ENCODE measurements around the gene CLCN3.
"Not testable (repeated sequence)": the region's sequence is repeated elsewhere in the genome, so short reads cannot be mapped to it uniquely, and the experiment has no call there.

The CLCN3 gene

DNA sequence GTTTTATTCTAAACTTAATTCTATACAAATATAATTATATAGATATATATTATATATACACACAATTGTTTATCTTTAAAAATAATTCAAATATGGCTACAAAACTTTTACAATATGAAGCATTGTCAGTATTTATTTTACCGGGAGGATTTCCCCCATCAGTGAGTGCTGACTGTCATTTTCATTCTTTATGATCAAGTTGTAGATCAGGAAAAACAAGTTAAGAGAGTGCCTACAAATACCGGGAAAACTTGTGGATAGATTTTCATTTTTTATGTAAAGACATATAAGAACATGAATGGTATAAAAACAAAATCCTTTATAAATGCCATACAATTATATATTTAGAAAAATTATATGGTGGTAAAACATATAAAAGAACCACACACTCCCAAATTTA lies 37.8 kb downstream of the CLCN3 start:
- DNase-seq = no peak

DNA sequence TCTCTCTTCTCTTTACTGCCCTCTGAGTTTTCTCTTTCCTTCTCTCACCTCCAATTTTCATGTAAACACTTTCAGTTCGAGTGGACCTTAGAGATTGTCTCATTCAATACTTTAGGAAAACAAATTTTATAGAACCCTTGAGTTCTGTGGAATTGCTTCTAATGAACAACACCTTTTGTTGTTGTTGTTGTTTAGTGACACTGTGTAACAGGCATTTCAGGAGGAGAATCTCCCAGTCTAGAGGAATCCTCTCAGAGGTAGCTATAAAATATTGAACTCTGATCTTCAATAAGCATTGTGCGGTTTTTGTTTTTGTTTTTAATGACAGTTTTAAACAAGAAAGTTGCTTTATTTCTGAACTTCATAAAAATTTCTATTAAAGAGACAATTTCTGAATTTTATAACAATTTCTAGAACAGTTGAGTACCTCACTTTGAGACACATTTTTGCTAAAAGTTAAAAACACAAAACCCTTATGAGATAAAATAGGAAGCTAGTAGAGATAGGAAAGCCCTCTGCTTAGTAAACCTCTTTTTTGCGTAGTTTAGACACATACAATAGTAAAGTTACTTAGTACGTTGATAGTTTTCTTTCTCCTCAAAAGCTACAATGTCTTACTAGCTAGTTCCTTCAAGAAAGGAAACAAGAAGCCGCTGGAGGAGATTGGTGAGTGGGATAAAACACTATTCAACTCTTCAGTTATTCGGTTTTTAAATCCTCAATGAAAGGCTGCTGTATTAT lies 38.8 kb downstream of the CLCN3 start:
- no peak for DNase-seq

DNA sequence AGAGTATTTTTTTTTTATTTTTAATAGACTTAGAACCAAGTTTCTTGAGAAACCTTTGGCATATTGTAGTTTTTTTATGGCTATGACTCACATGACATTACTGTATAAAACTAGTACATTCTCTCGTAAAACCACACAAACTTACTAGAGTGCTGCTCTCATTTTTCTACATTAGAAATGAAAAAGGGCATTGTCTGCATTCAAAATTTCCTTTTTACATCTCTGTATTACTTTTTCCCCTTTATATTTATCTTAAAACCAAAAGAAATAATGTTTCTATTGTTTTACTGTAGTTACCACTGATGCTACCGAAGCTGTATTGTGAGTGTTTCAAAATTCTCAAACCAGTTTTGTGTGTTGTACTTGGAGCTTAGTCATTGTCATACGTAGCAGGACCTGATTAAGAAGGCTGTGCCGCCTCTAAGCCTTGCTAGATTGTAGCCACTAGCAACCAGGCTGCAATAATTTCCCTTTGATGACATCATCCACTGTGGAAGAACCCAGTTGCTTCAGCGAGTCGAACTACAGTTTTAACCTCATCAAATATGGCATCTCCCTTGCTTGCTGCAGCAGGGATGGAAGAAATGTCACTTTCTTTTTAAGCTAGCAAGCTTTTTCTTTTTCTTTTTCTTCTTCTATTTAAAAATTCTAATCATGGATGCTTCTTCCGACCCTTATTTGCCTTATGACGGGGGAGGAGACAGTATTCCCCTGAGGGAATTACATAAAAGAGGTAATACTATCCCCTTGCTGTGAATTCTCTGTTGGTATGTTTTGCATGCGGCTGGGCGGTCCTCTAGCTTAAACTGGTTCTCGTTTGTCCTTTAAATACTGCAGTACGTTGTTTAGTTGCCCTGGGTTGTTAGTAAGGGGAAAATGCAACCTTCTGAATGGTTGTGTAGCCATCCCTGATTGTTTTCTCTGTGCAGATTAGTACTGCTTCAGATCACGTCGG lies 39.6 kb downstream of the CLCN3 start:
- peak; percentile 92 for DNase-seq

DNA sequence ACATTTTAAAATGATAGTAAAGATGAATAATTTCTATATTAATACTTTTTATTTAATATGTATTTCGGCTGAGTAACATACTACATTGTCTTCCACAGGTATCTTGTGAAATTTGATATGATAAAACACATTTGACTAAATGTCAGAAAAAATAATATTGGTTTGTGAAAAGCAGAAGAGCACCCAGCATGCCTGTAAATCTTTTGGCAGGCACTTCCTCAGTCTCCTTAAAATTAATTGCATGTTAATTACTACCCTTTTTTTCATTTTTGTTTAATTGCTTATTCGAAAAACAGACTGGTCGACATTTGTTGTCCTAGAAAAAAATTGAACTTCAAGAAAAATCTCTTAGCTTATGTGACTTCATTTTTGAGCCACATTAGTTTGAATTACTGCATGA lies 40.6 kb downstream of the CLCN3 start:
- DNase-seq = no peak

DNA sequence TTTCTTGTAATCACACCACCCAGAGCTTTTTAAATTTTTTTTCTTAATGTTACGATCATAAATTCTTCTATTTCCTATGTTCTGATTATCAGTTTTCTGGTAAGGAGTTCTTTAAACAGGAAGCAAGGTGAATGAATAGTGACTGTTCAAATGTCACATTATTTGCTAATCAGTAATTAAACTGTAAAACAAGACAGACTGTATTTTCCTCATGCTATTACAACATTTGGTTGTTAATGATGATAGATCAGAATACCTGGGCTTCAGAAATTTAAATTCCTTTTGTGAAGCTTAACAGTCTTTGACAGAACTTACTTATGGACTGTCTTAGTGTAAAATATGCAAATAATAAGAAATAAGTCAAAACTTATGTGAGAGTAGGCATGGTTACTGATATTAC lies 41.4 kb downstream of the CLCN3 start:
- no peak for DNase-seq

DNA sequence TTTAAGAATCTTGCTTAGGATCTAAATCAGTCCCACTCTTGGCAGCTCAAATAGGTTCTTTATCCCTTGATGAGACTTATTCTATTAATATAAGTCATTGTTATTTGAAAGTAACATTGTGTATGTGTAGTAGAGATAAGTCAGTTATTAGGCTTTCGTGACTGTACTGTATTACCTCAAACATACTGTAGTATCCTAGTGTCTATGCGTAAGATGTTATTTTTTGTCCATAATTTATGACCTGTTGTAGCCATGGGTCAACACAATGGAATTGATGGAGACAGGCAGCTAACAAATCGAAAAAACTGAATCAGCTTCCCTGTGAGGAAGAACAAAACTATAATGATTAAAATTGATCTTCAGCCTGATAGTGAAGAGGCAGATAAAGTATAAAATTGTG lies 41.8 kb downstream of the CLCN3 start:
- DNase-seq = no peak

DNA sequence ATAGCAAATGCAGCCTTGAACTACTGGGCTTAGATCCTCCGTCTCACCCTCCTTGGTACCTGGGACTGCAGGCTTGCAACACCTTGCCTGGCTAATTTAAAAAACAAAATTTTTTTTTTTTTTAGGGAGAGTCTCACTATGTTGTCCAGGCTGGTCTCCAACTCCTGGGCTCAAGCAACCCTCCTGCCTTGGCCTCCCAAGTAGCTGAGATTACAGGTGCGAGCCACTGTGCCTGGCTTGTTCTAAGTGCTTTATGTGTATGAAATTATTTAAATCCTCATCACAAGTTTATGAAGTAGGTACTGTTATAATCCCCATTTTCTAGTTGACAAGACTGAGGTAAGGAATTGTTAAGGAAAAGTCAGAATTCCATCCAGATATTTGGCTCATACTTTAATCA lies 43.0 kb downstream of the CLCN3 start:
- no peak for DNase-seq

DNA sequence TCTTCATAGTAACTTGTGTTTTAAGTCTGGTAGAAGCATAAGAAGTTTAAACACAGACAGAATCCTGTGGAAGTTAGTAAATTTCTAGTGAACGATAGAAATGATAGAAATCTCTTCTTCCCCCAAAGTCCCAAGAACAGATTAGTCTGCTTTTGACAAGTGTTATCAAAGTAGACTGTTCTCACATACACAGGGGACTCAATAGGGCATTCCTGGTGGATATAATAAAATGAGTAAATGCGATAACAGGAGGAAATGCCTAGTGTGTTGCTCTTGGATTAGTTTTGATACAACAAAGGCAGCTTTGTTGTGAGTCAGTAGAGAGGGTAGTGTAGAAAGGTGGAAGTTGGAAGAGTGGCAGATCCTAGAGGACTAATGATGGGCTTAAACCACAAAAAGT lies 43.5 kb downstream of the CLCN3 start:
- no peak for DNase-seq

DNA sequence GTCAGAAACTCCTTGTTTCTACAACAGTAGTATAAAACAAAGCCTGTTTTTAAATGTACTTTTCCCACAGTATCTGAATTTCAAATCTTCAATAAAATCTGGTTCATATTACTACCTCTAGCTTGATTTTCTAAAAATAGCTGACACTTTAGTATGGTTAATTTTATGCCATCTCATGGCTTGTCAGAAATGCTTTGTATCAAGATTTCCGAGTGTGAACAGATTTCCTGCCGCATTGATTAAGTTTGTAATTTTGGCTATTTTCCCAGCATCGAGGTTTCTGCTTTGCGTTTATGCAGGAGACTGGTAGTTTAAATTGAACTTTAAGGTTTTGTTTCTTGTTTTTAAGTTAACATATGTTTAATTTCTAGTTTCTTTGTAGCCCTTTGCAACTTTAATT lies 44.2 kb downstream of the CLCN3 start:
- DNase-seq = no peak

DNA sequence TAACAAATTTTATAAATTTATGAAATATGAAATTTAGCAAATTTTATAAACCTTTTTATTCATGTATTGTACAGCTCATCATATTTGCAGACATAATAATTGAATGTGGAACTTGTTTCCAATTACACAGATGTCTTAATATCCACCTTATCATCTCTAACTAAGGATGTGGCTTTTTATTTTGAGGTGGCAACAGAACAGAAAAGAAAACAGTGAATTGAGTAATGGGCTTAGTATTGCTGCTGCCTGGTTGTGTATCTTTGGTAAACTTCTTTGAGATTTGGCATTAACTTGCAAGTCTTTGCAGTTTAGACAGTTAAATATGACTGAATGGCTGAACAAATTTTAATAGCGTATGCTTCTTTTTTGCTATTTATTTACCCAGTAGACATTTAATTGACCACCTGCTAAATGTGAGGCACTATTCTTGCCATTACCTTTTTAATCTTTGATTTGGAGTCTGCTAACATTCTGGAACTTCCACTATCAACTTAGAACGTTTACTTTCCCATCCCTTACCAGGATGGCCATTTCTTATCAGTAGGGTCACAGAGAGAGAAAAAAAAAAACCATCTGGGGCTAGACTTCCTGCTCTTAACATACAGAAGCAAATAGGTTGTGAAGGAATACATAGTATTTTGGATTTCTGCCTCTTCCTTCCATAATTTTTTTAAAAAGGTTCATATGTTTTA lies 44.8 kb downstream of the CLCN3 start:
- peak; percentile 40 for DNase-seq

DNA sequence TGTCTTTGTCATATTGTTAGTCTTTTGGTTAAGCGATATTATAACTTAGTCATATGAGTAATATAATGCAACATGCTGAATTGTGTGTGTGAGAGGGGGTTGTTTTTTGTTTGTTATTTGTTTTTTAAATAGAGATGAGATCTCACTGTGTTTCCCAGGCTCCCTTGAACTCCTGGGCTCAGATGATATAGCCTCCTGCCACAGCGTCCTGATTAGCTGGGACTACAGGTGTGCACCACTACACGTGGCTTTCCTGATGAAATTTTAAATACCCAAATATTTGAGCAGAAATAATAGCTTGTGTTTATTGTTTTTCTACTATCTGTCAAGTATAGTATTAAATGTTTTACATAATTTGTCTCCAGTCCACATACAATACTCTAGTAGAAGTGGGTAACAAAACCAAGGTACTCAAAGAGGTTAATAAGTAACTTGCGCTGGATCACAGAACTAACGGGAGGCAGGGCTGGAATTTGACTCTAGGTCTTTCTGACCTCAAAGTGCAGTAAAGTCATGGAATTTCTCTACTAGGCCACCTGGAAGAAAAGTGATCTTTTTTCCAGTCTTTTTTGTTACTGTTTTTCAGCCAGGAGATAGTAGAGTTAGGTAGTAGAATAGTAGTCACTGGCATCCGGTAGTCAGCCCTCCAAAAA lies 47.8 kb downstream of the CLCN3 start:
- no peak for DNase-seq

DNA sequence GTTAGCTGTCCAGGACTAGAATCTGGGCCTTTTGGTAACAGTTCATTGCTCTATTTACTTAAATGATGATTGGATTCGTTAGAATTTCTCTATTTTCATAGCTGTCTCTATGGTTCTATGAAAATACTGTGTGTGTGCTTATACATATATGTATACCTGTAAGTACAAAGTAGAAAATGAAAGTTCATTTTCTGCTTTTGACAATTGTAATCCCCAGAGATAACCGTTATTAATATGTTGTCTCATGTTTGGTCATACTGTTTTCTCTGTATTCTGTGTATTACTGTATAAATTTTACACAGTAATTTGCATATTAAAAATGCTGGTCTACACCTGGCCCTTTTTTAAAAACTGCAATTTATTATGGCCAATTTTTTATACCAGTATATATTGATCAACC lies 55.4 kb downstream of the CLCN3 start:
- no peak for DNase-seq

DNA sequence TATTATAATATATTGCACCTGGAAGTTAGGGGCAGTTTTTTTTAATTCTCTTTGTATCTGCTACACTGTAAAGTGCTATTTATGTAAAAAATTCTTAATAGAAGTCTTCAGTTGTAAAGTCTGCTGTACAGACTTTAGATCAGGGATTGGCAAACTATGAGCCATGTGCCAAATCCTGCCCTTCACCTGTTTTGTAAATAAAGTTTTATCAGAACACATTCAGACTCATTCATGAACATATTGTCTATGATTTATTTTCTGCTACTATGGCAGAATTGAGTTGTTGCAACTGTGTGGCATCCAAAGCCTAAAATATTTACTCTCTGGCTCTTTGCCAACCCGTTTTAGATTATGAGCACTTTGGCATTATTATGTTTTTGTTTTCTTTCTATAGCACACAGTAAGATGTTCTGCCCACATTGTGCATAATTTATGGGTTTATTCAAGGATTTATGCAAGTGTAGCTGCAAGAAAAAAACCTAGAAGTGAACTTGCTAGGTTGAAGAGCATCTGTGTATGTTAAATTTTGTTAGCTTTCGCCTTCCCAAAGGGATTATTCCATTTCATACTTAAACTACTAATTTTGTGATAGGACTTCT lies 56.9 kb downstream of the CLCN3 start:
- no peak for DNase-seq

DNA sequence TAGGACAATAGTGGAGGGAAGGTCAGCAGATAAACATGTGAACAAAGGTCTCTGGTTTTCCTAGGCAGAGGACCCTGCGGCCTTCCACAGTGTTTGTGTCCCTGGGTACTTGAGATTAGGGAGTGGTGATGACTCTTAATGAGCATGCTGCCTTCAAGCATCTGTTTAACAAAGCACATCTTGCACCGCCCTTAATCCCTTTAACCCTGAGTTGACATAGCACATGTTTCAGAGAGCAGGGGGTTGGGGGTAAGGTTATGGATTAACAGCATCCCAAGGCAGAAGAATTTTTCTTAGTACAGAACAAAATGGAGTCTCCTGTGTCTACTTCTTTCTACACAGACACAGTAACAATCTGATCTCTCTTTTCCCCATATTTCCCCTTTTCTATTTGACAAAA lies 58.1 kb downstream of the CLCN3 start:
- DNase-seq = not testable (repeated sequence)

DNA sequence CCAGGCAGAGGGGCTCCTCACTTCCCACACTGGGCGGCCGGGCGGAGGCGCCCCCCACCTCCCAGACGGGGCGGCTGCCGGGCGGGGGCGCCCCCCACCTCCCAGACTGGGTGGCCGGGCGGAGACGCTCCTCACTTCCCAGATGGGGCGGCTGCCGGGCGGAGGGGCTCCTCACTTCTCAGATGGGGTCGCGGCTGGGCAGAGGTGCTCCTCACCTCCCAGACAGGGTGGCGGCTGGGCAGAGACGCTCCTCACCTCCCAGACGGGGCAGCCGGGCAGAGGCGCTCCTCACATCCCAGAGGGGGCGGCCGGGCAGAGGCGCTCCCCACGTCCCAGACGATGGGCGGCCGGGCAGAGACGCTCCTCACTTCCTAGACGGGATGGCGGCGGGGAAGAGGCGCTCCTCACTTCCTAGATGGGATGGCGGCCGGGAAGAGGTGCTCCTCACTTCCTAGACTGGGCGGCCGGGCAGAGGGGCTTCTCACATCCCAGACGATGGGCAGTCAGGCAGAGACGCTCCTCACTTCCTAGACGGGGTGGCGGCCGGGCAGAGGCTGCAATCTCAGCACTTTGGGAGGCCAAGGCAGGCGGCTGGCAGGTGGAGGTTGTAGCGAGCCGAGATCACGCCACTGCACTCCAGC lies 58.7 kb downstream of the CLCN3 start:
- not testable (repeated sequence) for DNase-seq

DNA sequence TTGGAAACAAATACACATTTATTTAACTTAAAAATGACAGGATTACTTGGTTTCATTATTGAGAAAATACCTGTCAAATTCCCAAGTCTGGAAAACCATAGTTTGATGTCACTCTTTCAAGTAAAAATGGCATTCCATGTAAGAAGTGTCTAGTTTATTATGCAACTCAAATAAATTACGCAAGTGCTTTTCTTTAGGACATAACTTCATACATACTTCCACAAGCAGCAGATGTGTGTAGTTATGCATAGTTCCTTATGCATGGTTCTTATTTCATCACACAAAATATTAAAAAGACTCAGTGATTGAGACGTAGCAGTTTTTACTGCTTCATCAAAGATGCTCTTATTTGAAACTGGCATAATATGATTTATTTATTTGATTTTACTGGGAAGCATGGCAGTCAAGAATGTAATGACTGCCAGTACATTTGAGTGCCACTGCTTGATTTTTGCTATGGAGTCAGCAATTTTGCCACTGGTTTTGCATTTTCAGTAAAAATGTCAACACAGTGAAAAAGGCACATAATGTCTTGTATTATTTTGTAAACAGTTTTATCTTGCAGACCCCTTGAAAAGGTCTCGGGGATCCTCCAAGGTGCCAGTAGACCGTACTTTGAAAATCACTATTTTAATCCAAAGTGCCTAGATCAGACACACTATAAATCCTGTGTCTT lies 62.1 kb downstream of the CLCN3 start:
- no peak for DNase-seq

DNA sequence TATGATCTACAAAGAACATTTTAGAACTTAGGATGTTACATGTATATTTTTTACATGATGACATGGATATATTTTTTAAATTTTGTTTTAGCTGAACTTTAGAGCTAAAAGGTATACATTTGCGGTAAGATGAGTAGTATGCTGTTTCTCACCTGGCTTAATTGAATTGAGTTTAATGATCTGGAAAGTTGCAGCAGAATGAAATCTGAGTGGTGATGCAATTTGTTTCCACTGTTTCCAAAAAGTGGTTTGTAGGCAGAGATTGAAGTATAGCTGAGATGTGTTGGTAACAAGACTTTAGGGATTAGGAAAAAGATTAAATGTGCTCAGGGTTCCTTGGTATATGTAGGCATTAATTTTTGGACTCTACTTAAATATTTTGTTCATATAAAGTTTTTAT lies 69.3 kb downstream of the CLCN3 start:
- DNase-seq = no peak

DNA sequence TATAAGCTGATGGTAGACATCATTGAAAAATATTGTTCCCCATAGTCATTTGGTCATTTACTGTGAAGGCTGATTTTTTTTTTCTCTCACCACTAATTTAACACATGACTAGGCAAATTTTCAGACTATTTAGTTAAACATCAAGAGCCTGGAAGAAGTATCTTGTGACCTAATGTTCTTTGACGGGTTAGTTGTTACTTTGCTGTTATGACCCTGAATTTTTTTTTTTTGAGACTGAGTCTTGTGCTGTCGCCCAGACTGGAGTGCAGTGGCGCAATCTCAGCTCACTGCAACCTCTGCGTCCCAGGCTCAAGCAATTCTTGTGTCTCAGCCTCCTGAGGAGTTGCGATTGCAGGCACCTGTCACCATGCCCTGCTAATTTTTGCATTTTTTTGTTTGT lies 70.4 kb downstream of the CLCN3 start:
- no peak for DNase-seq

DNA sequence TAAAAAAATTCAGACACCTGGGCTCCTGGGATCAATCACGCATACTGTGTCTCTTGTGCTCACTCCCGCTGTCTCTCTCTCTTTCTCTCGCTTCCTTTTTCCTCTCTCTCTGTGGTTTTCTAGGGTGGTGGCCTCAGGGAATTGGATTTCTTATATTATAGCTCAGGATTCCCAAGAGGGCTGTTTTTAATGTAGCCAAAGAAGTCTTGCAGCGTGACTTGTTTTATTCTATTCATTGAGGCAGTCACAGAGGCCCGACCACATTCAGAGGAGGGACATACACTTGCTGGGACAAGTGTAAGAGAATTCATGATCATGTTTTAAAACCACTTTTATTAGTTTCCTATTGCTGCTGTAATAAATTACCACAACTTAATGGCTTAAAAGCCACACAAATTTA lies 78.0 kb downstream of the CLCN3 start:
- DNase-seq = no peak

DNA sequence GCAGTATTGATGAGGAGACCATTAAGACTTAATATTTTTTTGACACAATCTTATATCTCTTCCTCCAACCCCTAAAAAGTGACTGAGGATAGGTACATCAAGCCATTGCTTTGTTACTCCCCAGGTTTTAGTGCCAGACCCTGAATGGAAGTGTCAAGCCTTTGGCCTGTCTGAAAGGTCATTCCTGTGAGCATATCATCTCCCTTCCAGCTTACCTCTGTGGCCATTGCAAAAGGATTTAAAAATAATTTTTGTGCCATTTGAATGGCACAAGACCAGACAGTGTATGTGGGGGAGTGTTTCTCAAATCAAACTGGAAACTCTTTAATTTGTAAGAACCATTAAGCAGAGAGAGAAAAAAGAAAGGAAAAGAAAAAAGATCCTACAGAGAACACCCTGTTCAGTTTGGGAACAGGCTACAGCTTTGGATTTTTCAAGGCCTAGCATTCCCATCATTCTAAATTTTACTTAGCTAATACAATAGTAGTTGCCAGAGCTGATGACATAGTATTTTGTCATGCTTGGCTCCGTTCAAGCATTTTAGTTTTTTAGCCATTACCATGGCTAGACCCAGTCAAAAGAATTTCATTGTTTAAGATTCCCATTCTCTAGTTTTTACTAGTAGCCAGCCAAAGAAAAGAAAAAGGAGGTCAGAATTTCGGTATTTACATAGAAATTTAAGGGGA lies 87.7 kb downstream of the CLCN3 start:
- DNase-seq = no peak

DNA sequence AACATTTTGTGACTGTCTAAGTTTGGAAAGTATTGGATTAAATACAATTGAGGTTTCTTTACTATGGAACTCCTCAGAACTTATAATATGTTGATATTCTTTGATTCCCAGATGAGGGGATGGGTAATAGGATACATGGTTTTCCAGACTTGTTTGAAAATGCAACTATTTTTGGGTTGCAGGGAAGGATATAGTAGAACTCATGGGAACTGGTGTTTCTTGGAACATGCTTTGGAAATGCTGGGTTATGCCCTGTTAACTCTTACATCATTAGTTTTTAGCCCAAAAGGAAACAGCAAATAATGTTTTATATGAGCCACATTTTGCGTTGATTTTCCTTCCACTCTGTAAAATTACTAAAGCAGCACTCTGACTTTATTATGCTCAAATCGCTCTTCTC lies 95.4 kb downstream of the CLCN3 start:
- DNase-seq = no peak

Data from activated CD4-positive, alpha-beta T cell treated with anti-CD3 and anti-CD28 coated beads, Interleukin-2, amount 50 U/mL, for 16 hours (primary cell).